NCI-H2196 treated with DMSO at 0.1 percent for 48 hours (cell line): ENCODE data around the gene LRPPRC.

Experiments
- DNase-seq: peaks from one replicate; lab custom pipeline; 2025; ENCODE audit not compliant: unreplicated experiment; lab: John Stamatoyannopoulos, UW

Gene LRPPRC

GRCh38 chr2:43872151-43872550 lies 123.6 kb downstream of the LRPPRC start:
- DNase-seq, result no peak

- no peak for DNase-seq
Measured at GRCh38 chr2:43855292-43855691, 140.5 kb downstream of the LRPPRC start.

GRCh38 chr2:43854671-43855070 lies 141.1 kb downstream of the LRPPRC start:
- no peak for DNase-seq

GRCh38 chr2:43853141-43854081 lies 142.4 kb downstream of the LRPPRC start:
- DNase-seq, result no peak

- no peak for DNase-seq
Measured at GRCh38 chr2:43852196-43852730, 143.5 kb downstream of the LRPPRC start.

- no peak for DNase-seq
Measured at GRCh38 chr2:43851011-43851980, 144.5 kb downstream of the LRPPRC start.

GRCh38 chr2:43848214-43848613 lies 147.6 kb downstream of the LRPPRC start:
- no peak for DNase-seq

GRCh38 chr2:43846140-43846793 lies 149.5 kb downstream of the LRPPRC start:
- no peak for DNase-seq

- no peak for DNase-seq
Measured at GRCh38 chr2:43845181-43845580, 150.6 kb downstream of the LRPPRC start.

- DNase-seq, result no peak
Measured at GRCh38 chr2:43842866-43843226, 152.9 kb downstream of the LRPPRC start.

GRCh38 chr2:43841949-43842865 lies 153.6 kb downstream of the LRPPRC start:
- no peak for DNase-seq

- DNase-seq, result no peak
Measured at GRCh38 chr2:43840965-43841364, 154.8 kb downstream of the LRPPRC start.

GRCh38 chr2:43839776-43840564 lies 155.8 kb downstream of the LRPPRC start:
- no peak for DNase-seq

- no peak for DNase-seq
Measured at GRCh38 chr2:43838560-43839267, 157.1 kb downstream of the LRPPRC start, which contains the start of the genes ABCG5 and ABCG8. Gene ABCG5, minus strand, starts transcription at chr2:43838839. Its CDS starts 160 bp downstream, at chr2:43838679. Gene ABCG8, plus strand, starts transcription at chr2:43838971. Its CDS starts 83 bp downstream, at chr2:43839054.

- DNase-seq, result no peak
Measured at GRCh38 chr2:43837831-43838559, 157.8 kb downstream of the LRPPRC start.

- no peak for DNase-seq
Measured at GRCh38 chr2:43837033-43837432, 158.8 kb downstream of the LRPPRC start.
